PFSK-1 (cell line): ENCODE measurements around the gene IGSF9B.

Source experiments
- FOXP2 ChIP-seq: optimal IDR thresholded peaks from 2 replicates; pipeline ENCODE3; 2011; ENCODE audit warnings: borderline replicate concordance, control low read depth, inconsistent platforms; ENCODE audit not compliant: insufficient read depth; ENCODE audit errors: extremely low read length, extremely low read depth
- POLR2AphosphoS5 ChIP-seq: IDR thresholded peaks from 2 replicates; pipeline ENCODE4 v1.6.1; 2012; ENCODE audit warnings: low read depth, mild to moderate bottlenecking, control low read depth, low read length, moderate library complexity
- SIN3A ChIP-seq: IDR thresholded peaks from 2 replicates; pipeline ENCODE4 v1.6.1; 2012; ENCODE audit warnings: mild to moderate bottlenecking, low read length, moderate library complexity, borderline replicate concordance; ENCODE audit not compliant: insufficient read depth
- TAF1 ChIP-seq: IDR thresholded peaks from 2 replicates; pipeline ENCODE4 v1.6.1; 2012; ENCODE audit warnings: low read length, control low read depth, borderline replicate concordance; ENCODE audit not compliant: insufficient read depth
- TF ChIP-seq, protein P1 (sequence below), 2 experiments: IDR thresholded peaks; 2 replicates each; pipeline versions ENCODE4 v1.6.1 to v1.8.0; 2011 to 2012; ENCODE audit warnings: low read depth in 2 of 2, low read length in 2 of 2, control low read depth in 1 of 2, inconsistent platforms in 1 of 2, mild to moderate bottlenecking in 1 of 2, moderate library complexity in 1 of 2; ENCODE audit not compliant: insufficient read depth in 1 of 2

Gene IGSF9B

DNA sequence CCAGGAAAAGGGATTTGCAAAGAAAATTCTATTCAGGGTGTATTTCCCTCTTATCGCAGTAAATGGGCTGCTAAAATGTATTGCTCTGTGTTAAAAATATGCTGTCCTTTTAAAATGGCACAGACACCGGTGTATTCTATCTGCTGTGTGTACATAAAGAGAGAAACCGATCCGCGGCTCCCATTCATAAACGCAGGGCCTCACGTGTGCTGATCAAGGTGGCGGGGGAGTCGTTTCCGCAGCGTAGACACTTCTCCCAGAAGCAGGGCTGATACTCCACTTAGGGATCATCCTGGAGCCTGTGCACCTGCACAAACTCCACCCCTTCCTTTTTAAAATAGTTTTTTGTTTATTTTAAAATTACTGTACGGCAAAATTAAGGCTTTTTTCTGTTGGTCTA is 26.1 kb upstream of the IGSF9B start:
- TF ChIP-seq SIN3A = no peak
- TF ChIP-seq TAF1 = no peak
- TF ChIP-seq POLR2AphosphoS5 = no peak
- no peak for TF ChIP-seq FOXP2
- TF ChIP-seq, protein P1, sequence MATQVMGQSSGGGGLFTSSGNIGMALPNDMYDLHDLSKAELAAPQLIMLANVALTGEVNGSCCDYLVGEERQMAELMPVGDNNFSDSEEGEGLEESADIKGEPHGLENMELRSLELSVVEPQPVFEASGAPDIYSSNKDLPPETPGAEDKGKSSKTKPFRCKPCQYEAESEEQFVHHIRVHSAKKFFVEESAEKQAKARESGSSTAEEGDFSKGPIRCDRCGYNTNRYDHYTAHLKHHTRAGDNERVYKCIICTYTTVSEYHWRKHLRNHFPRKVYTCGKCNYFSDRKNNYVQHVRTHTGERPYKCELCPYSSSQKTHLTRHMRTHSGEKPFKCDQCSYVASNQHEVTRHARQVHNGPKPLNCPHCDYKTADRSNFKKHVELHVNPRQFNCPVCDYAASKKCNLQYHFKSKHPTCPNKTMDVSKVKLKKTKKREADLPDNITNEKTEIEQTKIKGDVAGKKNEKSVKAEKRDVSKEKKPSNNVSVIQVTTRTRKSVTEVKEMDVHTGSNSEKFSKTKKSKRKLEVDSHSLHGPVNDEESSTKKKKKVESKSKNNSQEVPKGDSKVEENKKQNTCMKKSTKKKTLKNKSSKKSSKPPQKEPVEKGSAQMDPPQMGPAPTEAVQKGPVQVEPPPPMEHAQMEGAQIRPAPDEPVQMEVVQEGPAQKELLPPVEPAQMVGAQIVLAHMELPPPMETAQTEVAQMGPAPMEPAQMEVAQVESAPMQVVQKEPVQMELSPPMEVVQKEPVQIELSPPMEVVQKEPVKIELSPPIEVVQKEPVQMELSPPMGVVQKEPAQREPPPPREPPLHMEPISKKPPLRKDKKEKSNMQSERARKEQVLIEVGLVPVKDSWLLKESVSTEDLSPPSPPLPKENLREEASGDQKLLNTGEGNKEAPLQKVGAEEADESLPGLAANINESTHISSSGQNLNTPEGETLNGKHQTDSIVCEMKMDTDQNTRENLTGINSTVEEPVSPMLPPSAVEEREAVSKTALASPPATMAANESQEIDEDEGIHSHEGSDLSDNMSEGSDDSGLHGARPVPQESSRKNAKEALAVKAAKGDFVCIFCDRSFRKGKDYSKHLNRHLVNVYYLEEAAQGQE (IDR thresholded peaks at IDR 0.05; ENCODE audit: insufficient read depth in 1 of 2, low read depth in 2 of 2, low read length in 2 of 2) = no peak

DNA sequence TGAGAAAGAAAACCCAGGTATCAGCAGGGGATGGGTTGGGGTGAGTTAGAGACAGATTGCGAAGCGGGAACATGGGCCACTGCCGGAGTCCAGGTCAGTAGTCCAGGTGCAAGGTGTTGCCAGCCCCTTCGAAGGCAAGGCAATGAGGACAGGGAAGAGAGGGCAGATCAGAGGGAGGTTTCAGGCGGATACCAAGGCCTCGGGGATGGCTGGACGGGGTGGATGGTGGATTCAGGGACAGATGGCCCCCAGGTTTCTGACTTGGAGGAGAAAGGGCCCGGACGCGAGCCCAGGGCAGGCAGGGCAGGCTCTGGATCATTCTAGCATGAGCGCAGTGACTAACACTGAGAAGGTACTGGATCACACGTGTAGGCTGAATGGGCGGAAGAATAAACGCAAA is 25.4 kb upstream of the IGSF9B start:
- TF ChIP-seq POLR2AphosphoS5 = no peak
- no peak for TF ChIP-seq FOXP2
- no peak for TF ChIP-seq TAF1
- TF ChIP-seq, protein P1 (IDR thresholded peaks at IDR 0.05; ENCODE audit: insufficient read depth in 1 of 2, low read depth in 2 of 2, low read length in 2 of 2) = no peak
- no peak for TF ChIP-seq SIN3A

DNA sequence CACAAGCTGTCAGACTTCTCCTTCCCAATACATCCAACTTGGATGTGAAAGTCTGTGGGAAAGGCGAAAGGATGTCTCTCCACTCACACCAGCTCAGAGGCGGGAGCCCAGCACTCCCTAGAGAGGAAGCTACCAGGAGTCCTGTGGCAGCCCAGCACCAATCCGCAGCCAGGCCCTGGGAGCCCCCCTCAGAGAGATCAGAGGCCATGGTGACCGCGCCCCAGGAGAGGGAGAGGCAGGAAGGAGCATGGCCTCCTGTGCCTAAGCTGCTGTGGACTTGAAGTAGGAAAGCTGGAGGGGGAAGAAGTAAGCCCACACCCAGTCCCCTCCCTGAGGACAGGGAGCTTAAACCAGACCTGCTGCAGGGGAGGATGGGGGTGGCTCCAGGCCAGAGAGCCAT is 24.4 kb upstream of the IGSF9B start:
- TF ChIP-seq SIN3A (no peak), POLR2AphosphoS5 (no peak), TAF1 (no peak), FOXP2 (no peak)
- TF ChIP-seq, protein P1 (IDR thresholded peaks at IDR 0.05; ENCODE audit: insufficient read depth in 1 of 2, low read depth in 2 of 2, low read length in 2 of 2) = no peak

DNA sequence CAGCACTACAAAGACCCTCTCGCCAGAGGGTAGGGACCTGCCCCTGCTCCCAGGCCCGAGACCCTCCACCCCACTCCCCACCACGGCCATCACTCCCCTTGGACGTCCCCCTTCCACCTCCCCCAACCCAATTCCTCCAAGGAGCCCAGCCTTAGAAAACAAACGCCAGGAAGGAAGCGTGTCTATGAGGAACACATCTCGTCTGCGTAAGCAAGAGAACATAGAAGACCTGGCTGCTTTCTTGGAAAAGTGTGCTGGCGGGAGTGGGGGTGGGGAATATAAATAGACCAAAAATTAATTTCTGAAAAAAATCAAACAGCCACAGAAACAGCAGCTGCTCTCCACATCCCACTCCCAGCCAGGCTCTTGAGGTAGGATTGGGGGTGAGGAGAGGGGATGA is 23.9 kb upstream of the IGSF9B start:
- TF ChIP-seq TAF1 = no peak

DNA sequence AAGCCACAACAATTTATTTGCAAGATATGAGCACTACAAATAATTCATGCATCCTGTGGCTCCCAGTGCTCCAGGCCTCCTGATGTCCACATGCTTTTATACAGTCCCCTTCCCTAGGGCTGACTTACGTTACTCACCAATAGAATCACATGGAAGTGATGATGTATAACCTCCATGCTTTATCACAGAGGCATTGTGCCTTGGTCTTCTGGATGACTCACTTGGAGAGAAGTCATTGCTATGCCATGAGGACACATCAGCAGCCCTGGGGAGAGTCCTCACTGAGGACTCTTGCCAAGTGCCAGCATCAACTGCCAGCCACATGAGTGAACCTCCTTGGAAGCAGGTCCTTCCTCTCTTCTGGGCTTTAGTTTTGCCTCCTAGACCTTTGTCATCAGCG is 22.0 kb upstream of the IGSF9B start:
- TF ChIP-seq POLR2AphosphoS5 (no peak), TAF1 (no peak), SIN3A (no peak), FOXP2 (no peak)
- TF ChIP-seq, protein P1 (IDR thresholded peaks at IDR 0.05; ENCODE audit: insufficient read depth in 1 of 2, low read depth in 2 of 2, low read length in 2 of 2) = no peak

DNA sequence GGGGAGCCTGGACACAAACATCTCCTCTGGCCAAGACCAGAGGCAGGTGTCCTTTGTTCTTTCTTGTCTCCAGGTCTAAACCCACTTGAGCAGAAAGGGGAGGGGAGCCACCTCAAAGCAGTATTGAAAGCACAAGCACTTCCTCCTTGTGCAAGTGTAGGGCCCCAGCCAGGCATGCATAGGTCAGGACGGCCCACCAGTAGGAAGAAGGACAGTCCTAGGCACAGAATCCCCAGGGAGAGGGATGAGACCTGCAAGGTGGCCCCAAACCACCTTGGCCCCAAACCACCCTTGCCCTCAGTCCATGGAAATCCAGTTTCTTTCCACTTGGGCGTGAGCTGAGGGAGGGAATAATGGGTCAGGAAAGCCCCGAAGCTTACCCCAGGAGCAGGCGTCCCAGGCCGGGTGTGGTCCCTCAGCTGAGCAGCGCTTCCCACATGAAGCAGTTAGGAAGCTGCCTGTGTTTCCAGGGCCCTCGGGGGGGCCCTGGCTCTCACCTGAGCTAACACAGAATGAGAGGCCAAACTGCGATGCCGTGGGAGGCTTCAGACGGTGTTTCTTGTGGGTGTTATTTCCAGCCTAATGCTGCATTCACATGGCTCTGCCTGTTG is 20.4 kb upstream of the IGSF9B start:
- no peak for TF ChIP-seq FOXP2
- no peak for TF ChIP-seq TAF1
- no peak for TF ChIP-seq POLR2AphosphoS5
- TF ChIP-seq SIN3A = no peak
- TF ChIP-seq, protein P1 (IDR thresholded peaks at IDR 0.05; ENCODE audit: insufficient read depth in 1 of 2, low read depth in 2 of 2, low read length in 2 of 2) = no peak
